ENCODE measurements around the gene CRB1.

CRB1 gene

GRCh38 chr1:197268012-197268411, at the start of gene CRB1:
TSS of gene CRB1 (plus strand) at chr1:197268252. CDS start at chr1:197268413, 161 bp downstream.
- DNase-seq, result no peak

DNA sequence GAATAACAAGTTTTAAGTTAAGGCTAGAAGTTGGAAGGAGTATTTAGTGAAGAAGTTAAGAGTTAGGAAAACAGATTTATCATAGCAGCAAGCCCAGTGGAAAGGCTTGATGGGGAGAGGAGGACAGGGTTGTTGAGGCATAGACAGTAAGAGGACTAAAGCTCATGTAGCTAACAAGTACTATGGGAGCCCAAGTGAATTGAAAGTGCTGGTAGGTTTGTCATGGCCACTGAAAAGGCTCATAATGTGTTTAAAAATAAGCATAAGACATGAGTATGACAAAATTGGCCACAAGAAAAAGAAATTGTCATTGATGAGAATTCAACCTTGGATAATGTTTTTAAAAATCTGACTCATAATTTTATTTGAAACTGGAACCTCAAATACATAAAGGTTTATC, 49.2 kb upstream of the CRB1 start:
- DNase-seq, result no peak

DNA sequence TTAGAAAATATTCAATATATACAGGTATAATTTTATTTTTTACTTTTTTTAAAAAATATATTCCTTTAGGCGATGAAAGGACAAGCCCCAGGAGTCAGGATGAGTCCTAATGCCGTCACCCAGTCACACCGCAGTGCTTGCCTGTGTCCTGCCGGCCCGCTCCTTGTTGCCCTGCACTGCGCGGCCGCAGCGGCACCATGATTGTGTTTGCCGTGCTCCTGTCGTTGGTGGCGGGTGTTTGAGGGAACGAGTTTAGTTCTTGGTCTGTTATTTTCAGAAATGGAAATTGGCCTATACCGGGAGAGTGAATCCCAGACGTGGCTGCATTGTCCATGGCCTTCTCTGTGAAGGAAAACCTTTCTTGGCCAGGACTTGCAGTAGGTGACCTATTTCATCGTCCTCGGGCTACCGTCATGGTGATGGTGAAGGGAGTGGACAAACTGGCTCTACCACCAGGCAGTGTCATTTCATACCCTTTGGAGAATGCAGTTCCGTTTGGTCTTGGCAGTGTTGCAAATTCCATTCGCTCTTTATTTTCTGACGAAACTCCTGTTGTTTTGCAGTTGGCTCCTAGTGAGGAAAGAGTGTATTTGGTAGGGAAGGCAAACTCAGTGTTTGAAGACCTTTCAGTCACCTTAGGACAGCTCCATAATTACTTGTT, 45.9 kb upstream of the CRB1 start:
- no peak for DNase-seq

- DNase-seq, result no peak
These were observed 45.3 kb upstream of the CRB1 start for GRCh38 chr1:197222780-197223179.

GRCh38 chr1:197224160-197224559, 43.9 kb upstream of the CRB1 start:
- no peak for DNase-seq

- DNase-seq, result no peak
These were observed 42.4 kb upstream of the CRB1 start for GRCh38 chr1:197225611-197226010.

GRCh38 chr1:197234581-197234980, 33.5 kb upstream of the CRB1 start:
- DNase-seq, result no peak

- no peak for DNase-seq
These were observed 32.7 kb upstream of the CRB1 start for GRCh38 chr1:197235355-197235754.

DNA sequence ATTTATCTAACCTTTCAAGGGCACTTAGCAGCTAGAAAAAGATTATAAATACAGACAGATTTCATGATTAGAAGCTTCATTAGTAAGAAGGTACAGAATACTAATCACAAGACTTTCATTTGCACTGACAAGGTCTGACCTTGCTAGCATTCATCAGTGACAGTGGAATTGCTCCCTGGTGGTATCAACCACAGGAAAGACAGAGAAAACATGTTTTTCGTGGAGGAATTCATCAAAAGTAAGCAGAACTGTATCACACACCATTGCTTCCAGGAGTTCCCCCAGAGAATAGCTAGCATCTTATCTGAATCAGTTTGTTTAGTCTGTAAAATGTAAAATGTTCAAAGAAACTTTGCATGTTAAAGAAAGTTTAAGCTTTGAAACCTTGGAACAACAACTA, 20.6 kb upstream of the CRB1 start:
- no peak for DNase-seq

- no peak for DNase-seq
These were observed 18.7 kb upstream of the CRB1 start for GRCh38 chr1:197249324-197249723.

GRCh38 chr1:197250616-197251015, 17.4 kb upstream of the CRB1 start:
- no peak for DNase-seq

GRCh38 chr1:197252973-197253372, 15.1 kb upstream of the CRB1 start:
- DNase-seq, result no peak

GRCh38 chr1:197254866-197255265, 13.2 kb upstream of the CRB1 start:
- DNase-seq, result no peak

DNA sequence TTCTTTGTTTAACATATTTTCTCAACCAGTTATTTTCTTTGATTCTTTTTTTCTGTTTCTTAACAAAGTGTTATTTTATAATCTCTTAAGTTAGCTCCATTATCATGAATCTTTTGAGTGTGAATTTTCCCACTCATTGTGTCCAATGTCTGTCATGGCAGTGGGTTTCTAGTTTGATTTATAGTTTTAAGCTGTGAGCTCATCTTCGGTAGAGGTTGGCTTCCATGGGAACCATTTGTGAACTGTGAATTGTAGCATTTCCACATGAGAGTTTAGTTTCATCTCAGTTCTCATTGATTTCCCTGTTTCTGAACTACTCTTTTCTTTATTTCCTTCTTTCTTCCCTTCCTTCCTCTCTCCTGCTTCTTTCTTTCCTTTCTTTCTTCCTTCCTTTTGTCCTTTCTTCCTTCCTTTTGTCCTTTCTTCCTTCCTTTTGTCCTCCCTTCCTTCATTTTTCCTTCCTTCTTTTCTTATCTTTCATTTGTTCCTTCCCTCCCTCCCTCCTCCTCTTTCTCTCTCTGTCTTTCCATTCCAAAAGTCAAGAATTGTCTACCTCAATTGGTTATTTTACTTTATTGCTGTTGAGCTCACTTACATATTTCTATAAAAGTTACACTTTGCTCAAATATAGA, 3.0 kb upstream of the CRB1 start:
- DNase-seq, result no peak

DNA sequence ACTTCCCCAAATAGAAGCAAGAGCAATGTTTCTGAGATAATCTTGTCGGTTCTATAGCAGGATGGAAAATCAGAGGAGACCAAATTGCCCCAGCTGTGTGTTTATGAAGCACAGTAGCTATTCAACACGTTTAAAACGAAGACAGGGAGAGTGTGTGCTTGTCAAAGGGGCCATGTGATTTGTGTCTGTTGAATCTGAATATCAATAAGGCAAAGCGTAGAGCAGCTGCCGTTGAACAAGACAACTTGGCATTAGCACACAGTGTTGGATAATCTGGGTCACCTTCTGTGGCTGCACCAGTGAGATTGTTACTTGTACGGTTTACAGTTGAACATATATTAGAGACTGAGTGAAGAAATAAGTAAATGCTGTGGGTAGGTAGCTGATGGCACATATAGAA, 1.0 kb downstream of the CRB1 start:
- no peak for DNase-seq

DNA sequence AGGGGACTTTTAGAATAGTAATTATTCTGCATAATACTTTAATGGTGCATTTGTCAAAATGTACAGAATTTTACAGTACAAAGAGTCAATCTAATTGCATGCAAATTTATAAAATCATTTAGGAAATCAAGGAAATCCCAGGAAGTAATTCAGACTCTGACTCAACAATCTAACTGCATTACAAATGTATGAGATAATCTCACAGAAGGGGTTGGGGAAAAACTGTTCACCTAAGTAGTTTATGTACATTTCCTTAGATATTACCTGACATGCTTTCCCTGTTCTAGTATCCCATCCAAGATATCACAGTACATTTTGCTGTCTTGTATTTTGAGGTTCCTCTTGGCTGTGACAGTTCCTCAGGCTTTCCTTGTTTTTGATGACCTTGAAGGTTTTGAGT, 4.7 kb downstream of the CRB1 start:
- DNase-seq, result no peak

- no peak for DNase-seq
These were observed 9.1 kb downstream of the CRB1 start for GRCh38 chr1:197277166-197277565.

GRCh38 chr1:197284325-197284724, 16.3 kb downstream of the CRB1 start:
- no peak for DNase-seq

- DNase-seq, result no peak
These were observed 16.9 kb downstream of the CRB1 start for GRCh38 chr1:197284966-197285365.

DNA sequence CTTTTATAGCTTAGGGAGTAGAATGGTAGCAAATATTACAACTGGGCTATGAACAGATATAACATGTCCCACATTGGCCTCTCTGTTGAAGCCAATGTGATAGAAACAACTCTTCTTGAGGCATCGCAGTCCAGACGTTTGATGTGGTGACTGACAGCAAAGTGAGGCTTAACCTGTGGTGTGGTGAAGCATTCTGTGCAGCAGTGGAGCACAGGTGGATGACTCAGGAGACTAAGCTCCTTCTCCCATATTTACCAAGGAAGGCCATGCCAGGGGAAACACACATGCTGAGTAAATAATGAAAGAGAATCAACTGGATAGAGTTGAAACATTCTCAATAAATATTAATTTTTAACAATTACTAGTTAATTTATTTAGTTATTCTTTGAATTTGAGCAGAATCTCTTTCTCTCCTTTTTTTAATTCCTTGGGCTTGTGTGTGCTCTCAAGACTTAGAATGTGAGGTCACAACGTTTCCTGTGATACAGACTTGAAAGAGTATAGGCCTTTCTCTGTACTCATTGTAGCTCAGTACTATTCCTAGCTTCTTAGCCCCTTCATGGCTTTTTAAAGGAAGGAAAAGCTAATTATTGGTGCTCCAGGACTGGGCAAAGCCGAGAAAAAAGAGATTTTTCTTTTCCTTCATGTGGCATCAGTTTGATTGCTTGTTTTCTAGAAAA, 17.6 kb downstream of the CRB1 start:
- DNase-seq, result no peak

GRCh38 chr1:197286634-197287033, 18.6 kb downstream of the CRB1 start:
- no peak for DNase-seq

- no peak for DNase-seq
These were observed 19.8 kb downstream of the CRB1 start for GRCh38 chr1:197287863-197288262.

DNA sequence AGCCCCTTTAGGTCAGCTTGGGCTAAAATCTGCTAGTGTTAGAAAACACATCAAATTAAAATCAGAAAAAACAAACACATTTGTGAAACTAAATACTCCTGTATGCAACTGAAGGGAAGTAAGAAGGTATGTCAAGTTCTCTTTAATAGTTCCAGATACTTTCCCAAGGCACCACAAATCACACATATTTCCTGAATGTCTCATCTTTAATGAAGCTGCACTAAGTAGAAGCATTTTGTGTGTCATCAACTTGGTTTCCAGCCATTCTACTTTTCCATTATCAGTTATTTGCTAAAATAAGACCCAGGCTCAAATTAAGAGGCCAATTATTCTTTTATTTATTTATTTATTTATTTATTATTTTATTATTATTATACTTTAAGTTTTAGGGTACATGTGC, 34.7 kb downstream of the CRB1 start:
- no peak for DNase-seq

DNA sequence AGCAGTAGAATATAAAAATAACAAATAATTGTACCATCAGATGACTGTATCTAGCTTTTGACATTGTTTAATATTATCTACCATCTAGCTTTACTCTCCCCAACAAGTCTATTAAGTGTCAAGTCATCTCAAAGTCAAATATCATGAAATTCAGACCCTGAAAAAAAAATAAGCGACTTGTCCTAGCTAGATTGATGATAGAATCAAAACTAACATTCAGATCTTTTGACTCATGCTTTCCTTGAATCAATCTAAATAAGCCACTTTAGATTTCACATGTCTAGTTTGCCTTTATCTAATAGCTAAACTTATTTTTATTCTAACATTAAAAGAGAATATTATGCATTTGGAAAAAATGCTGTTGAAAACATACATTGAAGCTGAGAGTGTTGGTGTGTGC, 35.4 kb downstream of the CRB1 start:
- DNase-seq, result no peak

Data from activated CD4-positive, alpha-beta T cell treated with anti-CD3 and anti-CD28 coated beads, Interleukin-2, Interleukin-6, amounts not matched to agents 100 ng/mL and 50 ng/mL, durations not matched to agents 16 hours and 8 hours (primary cell).